Osteoblast (primary cell): Measurements from ENCODE around the gene ATP8B3. TPM values are rescaled to one million over a fixed set of nuclear protein-coding genes. Genes with fewer than 3 reads are reported as not detected.

ENCODE experiments used
- DNase-seq: peaks from one replicate; pipeline ENCODE4 v3.0.0; 2011; ENCODE audit warnings: low spot score, mixed read lengths; ENCODE audit not compliant: insufficient read length; ENCODE audit errors: missing footprints
- H2AFZ ChIP-seq: 2 replicates; pipeline ENCODE4 v1.6.0; 2011; ENCODE audit warnings: mild to moderate bottlenecking, low read length
- H3K27ac ChIP-seq: 2 replicates; pipeline ENCODE4 v1.5.1; 2011; ENCODE audit warnings: mild to moderate bottlenecking, low read depth, low read length, moderate library complexity
- H3K27me3 ChIP-seq: 2 replicates; pipeline ENCODE4 v1.6.0; 2012; ENCODE audit warnings: mild to moderate bottlenecking, control low read depth, inconsistent platforms, low read length, moderate library complexity; ENCODE audit not compliant: insufficient read depth
- H3K36me3 ChIP-seq: 2 replicates; pipeline ENCODE4 v1.5.1; 2011; ENCODE audit warnings: mild to moderate bottlenecking, low read length, control low read depth, moderate library complexity; ENCODE audit not compliant: insufficient read depth
- H3K4me1 ChIP-seq: 2 replicates; pipeline ENCODE4 v1.5.1; 2011; ENCODE audit warnings: mild to moderate bottlenecking, low read length, control low read depth, moderate library complexity; ENCODE audit not compliant: insufficient read depth
- H3K4me2 ChIP-seq: 2 replicates; pipeline ENCODE4 v1.6.0; 2011; ENCODE audit warnings: mild to moderate bottlenecking, low read length; ENCODE audit not compliant: insufficient read depth
- H3K4me3 ChIP-seq: fragments of 200-600 bp; sonication (generic); 3 replicates; pipeline ENCODE4 v1.5.1; 2012; ENCODE audit warnings: mild to moderate bottlenecking, low read length, inconsistent platforms; ENCODE audit not compliant: insufficient read depth
- H3K79me2 ChIP-seq: 2 replicates; pipeline ENCODE4 v1.6.0; 2012; ENCODE audit warnings: mild to moderate bottlenecking, low read length, control low read depth, inconsistent platforms; ENCODE audit not compliant: insufficient read depth
- H3K9me3 ChIP-seq: 2 replicates; pipeline ENCODE4 v1.5.1; 2011; ENCODE audit warnings: low read depth, low read length, control low read depth
- H4K20me1 ChIP-seq: 2 replicates; pipeline ENCODE4 v1.6.0; 2012; ENCODE audit warnings: mild to moderate bottlenecking, low read length, control low read depth; ENCODE audit not compliant: insufficient read depth
- total RNA-seq: library from RNA; depleted of rRNA; stranded (reverse); fragments of >200 nt; gene quantifications from 2 replicates; pipeline ENCODE4 v1.2.3, GENCODE V29; 2012
- TF ChIP-seq, protein P1 (sequence below): IDR thresholded peaks from 2 replicates; pipeline ENCODE4 v1.5.1; 2011; ENCODE audit warnings: mild to moderate bottlenecking, low read depth, low read length, moderate library complexity; ENCODE audit errors: extremely low read depth

Gene ATP8B3
- total RNA-seq, 1 donor = 0.72 TPM

DNA sequence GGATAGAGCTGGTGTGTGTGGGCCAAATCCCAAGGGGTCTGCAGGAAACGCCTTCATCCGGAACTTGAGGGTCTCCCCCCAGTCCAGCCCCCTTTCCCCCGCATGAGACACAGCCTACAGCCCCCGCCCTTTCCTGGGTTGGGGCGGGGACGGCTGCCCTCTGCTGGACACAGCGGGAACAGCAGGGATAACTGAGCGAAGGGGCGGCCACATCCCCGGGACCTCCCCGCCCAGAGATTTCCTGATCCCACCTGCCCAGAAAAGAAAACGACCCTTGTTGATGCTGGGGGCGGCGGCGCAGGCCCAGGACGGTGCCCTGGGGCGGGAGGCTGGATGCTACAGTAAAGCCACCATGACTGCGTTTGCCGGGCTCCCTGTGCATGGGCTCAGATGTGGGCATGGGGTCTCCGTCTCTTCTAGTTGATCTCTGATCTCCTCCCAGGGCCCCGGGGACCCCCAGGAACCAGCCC, 44.6 kb downstream of the ATP8B3 start:
- no peaks in the 10 kb centered on the region for H3K9me3 ChIP-seq
- H3K79me2 ChIP-seq = no peaks in the 10 kb centered on the region
- H2AFZ ChIP-seq = no peak overlapping the region
- H3K27me3 ChIP-seq = peaks cover 63% of the 10 kb centered on the region
- no peak overlapping the region for H3K4me3 ChIP-seq
- no peak overlapping the region for H3K4me2 ChIP-seq
- DNase-seq = peak; percentile 99
- H3K36me3 ChIP-seq = no peaks in the 10 kb centered on the region
- no peak overlapping the region for H3K27ac ChIP-seq
- no peaks in the 10 kb centered on the region for H4K20me1 ChIP-seq
- H3K4me1 ChIP-seq = no peaks in the 10 kb centered on the region
- TF ChIP-seq, protein P1, sequence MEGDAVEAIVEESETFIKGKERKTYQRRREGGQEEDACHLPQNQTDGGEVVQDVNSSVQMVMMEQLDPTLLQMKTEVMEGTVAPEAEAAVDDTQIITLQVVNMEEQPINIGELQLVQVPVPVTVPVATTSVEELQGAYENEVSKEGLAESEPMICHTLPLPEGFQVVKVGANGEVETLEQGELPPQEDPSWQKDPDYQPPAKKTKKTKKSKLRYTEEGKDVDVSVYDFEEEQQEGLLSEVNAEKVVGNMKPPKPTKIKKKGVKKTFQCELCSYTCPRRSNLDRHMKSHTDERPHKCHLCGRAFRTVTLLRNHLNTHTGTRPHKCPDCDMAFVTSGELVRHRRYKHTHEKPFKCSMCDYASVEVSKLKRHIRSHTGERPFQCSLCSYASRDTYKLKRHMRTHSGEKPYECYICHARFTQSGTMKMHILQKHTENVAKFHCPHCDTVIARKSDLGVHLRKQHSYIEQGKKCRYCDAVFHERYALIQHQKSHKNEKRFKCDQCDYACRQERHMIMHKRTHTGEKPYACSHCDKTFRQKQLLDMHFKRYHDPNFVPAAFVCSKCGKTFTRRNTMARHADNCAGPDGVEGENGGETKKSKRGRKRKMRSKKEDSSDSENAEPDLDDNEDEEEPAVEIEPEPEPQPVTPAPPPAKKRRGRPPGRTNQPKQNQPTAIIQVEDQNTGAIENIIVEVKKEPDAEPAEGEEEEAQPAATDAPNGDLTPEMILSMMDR = peak; percentile 83

GRCh38 chr19:1766800-1767352, 45.2 kb downstream of the ATP8B3 start:
- Histone ChIP-seq H3K79me2 (no peaks in the 10 kb centered on the region), H3K4me2 (no peak overlapping the region), H3K4me3 (no peak overlapping the region), H3K4me1 (no peaks in the 10 kb centered on the region), H3K36me3 (no peaks in the 10 kb centered on the region), H3K27me3 (peaks cover 69% of the 10 kb centered on the region), H4K20me1 (no peaks in the 10 kb centered on the region), H2AFZ (no peak overlapping the region), H3K9me3 (no peaks in the 10 kb centered on the region), H3K27ac (no peak overlapping the region)
- TF ChIP-seq, protein P1 = no peak
- no peak for DNase-seq

DNA sequence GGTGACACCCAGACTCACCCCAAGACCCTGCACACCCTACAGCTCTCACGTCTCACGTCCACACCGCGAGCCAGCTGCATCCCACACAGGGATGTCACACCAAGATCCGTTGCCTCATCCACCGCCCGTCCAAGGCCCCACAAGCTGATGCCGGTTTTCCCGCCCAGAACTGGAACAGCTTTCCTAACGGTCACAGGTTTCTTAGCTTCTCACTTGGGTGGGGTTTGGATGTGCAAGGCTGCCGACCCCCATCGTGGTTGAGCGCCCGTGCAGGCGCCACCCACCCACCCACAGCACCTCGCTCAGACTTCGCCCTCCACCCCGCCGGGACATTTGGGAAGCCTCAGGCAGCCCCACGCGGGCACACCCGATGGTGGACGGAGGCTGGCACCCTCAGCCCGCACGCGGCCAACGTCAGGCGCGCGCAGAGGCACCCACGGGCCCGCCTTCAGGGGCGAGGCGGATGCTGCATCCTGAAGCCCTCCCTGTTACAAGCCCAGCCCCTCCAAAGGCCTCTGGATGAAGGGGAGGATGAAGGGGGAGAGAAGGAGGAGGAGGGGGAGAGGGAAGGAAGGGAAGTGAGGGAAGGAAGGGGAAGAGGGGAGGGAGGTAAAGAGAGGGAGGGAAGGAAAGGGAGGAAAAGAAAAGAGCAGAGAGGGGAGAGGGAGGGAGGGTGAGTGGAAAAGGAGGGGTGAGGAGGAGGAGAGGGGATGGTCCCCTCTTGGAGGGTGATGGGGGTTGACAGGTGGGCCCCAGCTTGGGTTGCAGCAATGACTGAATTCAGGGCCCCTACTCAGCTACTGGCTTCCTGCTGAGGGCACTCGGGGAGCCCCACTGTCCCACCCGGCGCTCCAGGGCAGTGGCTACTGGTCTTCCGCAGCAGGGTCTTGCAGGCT, 45.9 kb downstream of the ATP8B3 start:
- no peak overlapping the region for H3K27ac ChIP-seq
- H4K20me1 ChIP-seq = no peaks in the 10 kb centered on the region
- TF ChIP-seq, protein P1 = no peak
- no peak for DNase-seq
- H3K79me2 ChIP-seq = no peaks in the 10 kb centered on the region
- H3K27me3 ChIP-seq = peaks cover 74% of the 10 kb centered on the region
- no peaks in the 10 kb centered on the region for H3K4me1 ChIP-seq
- no peak overlapping the region for H3K4me3 ChIP-seq
- H3K36me3 ChIP-seq = no peaks in the 10 kb centered on the region
- H3K9me3 ChIP-seq = no peaks in the 10 kb centered on the region
- H2AFZ ChIP-seq = no peak overlapping the region
- no peak overlapping the region for H3K4me2 ChIP-seq

GRCh38 chr19:1765232-1765903, 46.7 kb downstream of the ATP8B3 start:
- Histone ChIP-seq H3K27me3 (peaks cover 79% of the 10 kb centered on the region), H3K4me3 (no peak overlapping the region), H3K36me3 (no peaks in the 10 kb centered on the region), H2AFZ (no peak overlapping the region), H3K9me3 (no peaks in the 10 kb centered on the region), H4K20me1 (no peaks in the 10 kb centered on the region), H3K79me2 (no peaks in the 10 kb centered on the region), H3K4me1 (no peaks in the 10 kb centered on the region), H3K4me2 (no peak overlapping the region), H3K27ac (no peak overlapping the region)
- TF ChIP-seq, protein P1 = no peak
- no peak for DNase-seq
